Trophoblast cell (in vitro differentiated cells and primary cell): ENCODE results near the gene CELSR2.

Experiments
- DNase-seq, 2 donors: peaks; one replicate each; pipeline ENCODE4 v3.0.0-alpha.2; 2016
- H2AFZ ChIP-seq: 2 replicates; pipeline ENCODE4 v1.6.1; 2013; ENCODE audit warnings: low read length, moderate library complexity, mild to moderate bottlenecking; ENCODE audit not compliant: insufficient read depth, poor library complexity
- H2AK5ac ChIP-seq: 2 replicates; pipeline ENCODE4 v1.6.1; 2013; ENCODE audit warnings: mild to moderate bottlenecking, low read length
- H2BK120ac ChIP-seq: 2 replicates; pipeline ENCODE4 v1.6.1; 2013; ENCODE audit warnings: low read length, mild to moderate bottlenecking, moderate library complexity; ENCODE audit not compliant: insufficient read depth, poor library complexity
- H2BK12ac ChIP-seq: 2 replicates; pipeline ENCODE4 v1.6.1; 2013; ENCODE audit warnings: mild to moderate bottlenecking, low read length, moderate library complexity
- H2BK5ac ChIP-seq: 2 replicates; pipeline ENCODE4 v1.6.1; 2013; ENCODE audit warnings: low read length, low read depth, moderate library complexity, mild to moderate bottlenecking; ENCODE audit not compliant: poor library complexity
- H3K14ac ChIP-seq: 2 replicates; pipeline ENCODE4 v1.6.1; 2013; ENCODE audit warnings: mild to moderate bottlenecking, low read length
- H3K18ac ChIP-seq: 2 replicates; pipeline ENCODE4 v1.6.1; 2013; ENCODE audit warnings: mild to moderate bottlenecking, low read length
- H3K23ac ChIP-seq: 2 replicates; pipeline ENCODE4 v1.6.1; 2013; ENCODE audit warnings: low read length
- H3K27ac ChIP-seq: 2 replicates; pipeline ENCODE4 v1.5.1; 2013; ENCODE audit warnings: low read depth, mild to moderate bottlenecking, inconsistent platforms, low read length, moderate library complexity
- H3K27me3 ChIP-seq: 2 replicates; pipeline ENCODE4 v1.6.1; 2013; ENCODE audit warnings: inconsistent platforms, mild to moderate bottlenecking, low read length, moderate library complexity; ENCODE audit not compliant: insufficient read depth
- H3K36me3 ChIP-seq, 2 experiments: 1 replicate in 1 of 2; 2 replicates in 1 of 2; pipeline ENCODE4 v1.6.1; 2013; ENCODE audit warnings: low read length in 2 of 2, mild to moderate bottlenecking in 2 of 2, moderate library complexity in 1 of 2; ENCODE audit not compliant: insufficient read depth in 2 of 2, control insufficient read depth in 1 of 2
- H3K4ac ChIP-seq: 2 replicates; pipeline ENCODE4 v1.6.1; 2013; ENCODE audit warnings: low read depth, mild to moderate bottlenecking, low read length, moderate library complexity
- H3K4me1 ChIP-seq, 2 experiments: 1 replicate in 1 of 2; 2 replicates in 1 of 2; pipeline ENCODE4 v1.6.1; 2013; ENCODE audit warnings: low read length in 2 of 2, mild to moderate bottlenecking in 2 of 2, moderate library complexity in 1 of 2; ENCODE audit not compliant: insufficient read depth in 2 of 2, control insufficient read depth in 1 of 2
- H3K4me2 ChIP-seq: 2 replicates; pipeline ENCODE4 v1.6.1; 2013; ENCODE audit warnings: inconsistent platforms, mild to moderate bottlenecking, low read length, moderate library complexity
- H3K4me3 ChIP-seq: 2 replicates; pipeline ENCODE4 v1.5.1; 2013; ENCODE audit warnings: mild to moderate bottlenecking, low read depth, low read length, inconsistent platforms
- H3K79me1 ChIP-seq: one replicate; pipeline ENCODE4 v1.6.1; 2013; ENCODE audit warnings: low read length
- H3K79me2 ChIP-seq: 2 replicates; pipeline ENCODE4 v1.6.1; 2013; ENCODE audit warnings: low read length, mild to moderate bottlenecking; ENCODE audit not compliant: control insufficient read depth, insufficient read depth, poor library complexity
- H3K9ac ChIP-seq: 2 replicates; pipeline ENCODE4 v1.6.1; 2013; ENCODE audit warnings: mild to moderate bottlenecking, low read length
- H3K9me3 ChIP-seq: 2 replicates; pipeline ENCODE4 v1.6.1; 2013; ENCODE audit warnings: low read depth, mild to moderate bottlenecking, control low read depth, inconsistent platforms, low read length; ENCODE audit not compliant: insufficient read depth
- H4K12ac ChIP-seq: 2 replicates; pipeline ENCODE4 v1.6.1; 2013; ENCODE audit warnings: low read depth, mild to moderate bottlenecking, low read length, moderate library complexity
- H4K8ac ChIP-seq: 2 replicates; pipeline ENCODE4 v1.6.1; 2013; ENCODE audit warnings: low read depth, mild to moderate bottlenecking, low read length, moderate library complexity
- H4K91ac ChIP-seq: one replicate; pipeline ENCODE4 v1.6.1; 2013; ENCODE audit warnings: low read depth, mild to moderate bottlenecking, low read length, moderate library complexity
- WGBS: extraction: QIAGEN DNeasy Blood & Tissue Kit; methylation state at CpG from one replicate; pipeline ENCODE4 v1.1.7; 2013; ENCODE audit warnings: missing lambda C conversion rate; ENCODE audit not compliant: insufficient read length, insufficient coverage; ENCODE audit errors: extremely low coverage; 5-methylcytosine and 5-hydroxymethylcytosine counted together

Gene CELSR2

DNA sequence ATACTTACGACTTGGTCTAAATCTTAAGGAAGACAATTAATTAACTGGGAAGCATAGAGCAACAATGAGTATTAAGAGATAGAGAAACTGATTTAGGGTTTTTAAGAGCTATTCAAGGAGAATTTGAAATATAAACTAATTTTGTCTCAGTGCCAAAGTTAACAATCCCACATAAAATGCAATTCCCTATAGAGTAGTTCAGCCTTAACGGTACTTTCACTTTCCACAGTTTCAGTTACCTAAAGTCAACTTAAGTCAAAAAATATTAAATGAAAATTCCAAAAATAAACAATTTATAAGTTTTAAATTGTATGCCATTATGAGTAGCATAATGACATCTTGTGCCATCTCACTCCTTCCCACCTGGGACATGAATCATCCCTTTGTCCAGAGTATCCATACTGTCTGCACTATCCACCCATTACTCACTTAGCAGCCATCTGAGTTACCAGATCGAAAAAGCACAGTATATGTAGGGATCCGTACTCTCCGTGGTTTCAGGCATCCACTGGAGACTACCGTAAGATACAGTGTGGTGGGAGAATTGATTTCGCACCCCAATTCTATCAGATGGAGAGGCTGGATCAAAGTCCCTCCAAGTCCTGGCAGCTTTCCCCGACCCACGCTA lies 40.4 kb upstream of the CELSR2 start:
- H2BK120ac ChIP-seq = no peak overlapping the region
- H2AK5ac ChIP-seq = no peak overlapping the region
- H3K4me3 ChIP-seq = no peak overlapping the region
- no peak overlapping the region for H2BK5ac ChIP-seq
- peak overlapping the region; percentile 19 for H4K91ac ChIP-seq
- H3K4ac ChIP-seq = no peak overlapping the region
- no peak overlapping the region for H3K18ac ChIP-seq
- peak in 1 of 2 donors; percentile 51 for DNase-seq
- no peak overlapping the region for H3K4me2 ChIP-seq
- H4K12ac ChIP-seq = no peak overlapping the region
- H4K8ac ChIP-seq = peak overlapping the region; percentile 9
- peaks cover 1% of the 10 kb centered on the region for H3K79me2 ChIP-seq
- WGBS = no CpG with 5 or more reads among the region's 9 CpGs
- no peak overlapping the region for H3K27ac ChIP-seq
- no peak overlapping the region for H3K9ac ChIP-seq
- no peak overlapping the region for H3K14ac ChIP-seq
- H3K23ac ChIP-seq = no peak overlapping the region
- no peaks in the 10 kb centered on the region for H3K36me3 ChIP-seq
- H2BK12ac ChIP-seq = peak overlapping the region; percentile 15
- H3K4me1 ChIP-seq = peaks cover 4 to 7% of the 10 kb centered on the region in 2 experiments
- H3K79me1 ChIP-seq = peaks cover 4% of the 10 kb centered on the region
- H2AFZ ChIP-seq = no peak overlapping the region
- H3K27me3 ChIP-seq = no peaks in the 10 kb centered on the region
- no peaks in the 10 kb centered on the region for H3K9me3 ChIP-seq

DNA sequence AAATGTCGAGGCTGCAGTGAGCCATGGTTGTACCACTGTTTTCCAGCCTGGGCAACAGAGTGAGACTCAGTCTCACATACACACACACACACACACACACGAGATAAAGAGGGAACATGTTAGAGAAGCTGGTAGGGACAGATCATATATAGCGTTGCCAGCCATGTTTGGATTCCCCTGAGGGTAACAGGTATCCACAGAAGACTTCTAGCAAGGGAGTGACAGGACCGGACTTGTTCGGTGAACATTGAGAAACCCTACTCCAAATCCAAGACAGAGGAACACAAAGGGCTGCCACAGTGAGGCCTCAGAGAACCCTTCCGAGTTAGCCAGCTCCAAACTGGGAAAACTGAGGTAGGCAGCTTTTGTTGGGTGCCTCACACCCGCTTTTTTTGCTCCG lies 39.3 kb upstream of the CELSR2 start:
- no peaks in the 10 kb centered on the region for H3K9me3 ChIP-seq
- no peak overlapping the region for H4K12ac ChIP-seq
- peaks cover 12% of the 10 kb centered on the region for H3K79me1 ChIP-seq
- H2BK12ac ChIP-seq = no peak overlapping the region
- no peak overlapping the region for H3K27ac ChIP-seq
- no peak overlapping the region for H3K18ac ChIP-seq
- no peak overlapping the region for H3K4ac ChIP-seq
- no peak overlapping the region for H3K4me2 ChIP-seq
- no peak overlapping the region for H2BK120ac ChIP-seq
- H3K4me3 ChIP-seq = no peak overlapping the region
- peaks cover 4 to 10% of the 10 kb centered on the region in 2 experiments for H3K4me1 ChIP-seq
- no peaks in the 10 kb centered on the region for H3K27me3 ChIP-seq
- no peak overlapping the region for H2BK5ac ChIP-seq
- H2AFZ ChIP-seq = no peak overlapping the region
- no peaks in the 10 kb centered on the region for H3K36me3 ChIP-seq
- peak in 1 of 2 donors; percentile 39 for DNase-seq
- peaks cover 8% of the 10 kb centered on the region for H3K79me2 ChIP-seq
- no peak overlapping the region for H4K91ac ChIP-seq
- no peak overlapping the region for H2AK5ac ChIP-seq
- H3K23ac ChIP-seq = no peak overlapping the region
- WGBS = no CpG with 5 or more reads among the region's 8 CpGs
- no peak overlapping the region for H4K8ac ChIP-seq
- no peak overlapping the region for H3K14ac ChIP-seq
- H3K9ac ChIP-seq = no peak overlapping the region

DNA sequence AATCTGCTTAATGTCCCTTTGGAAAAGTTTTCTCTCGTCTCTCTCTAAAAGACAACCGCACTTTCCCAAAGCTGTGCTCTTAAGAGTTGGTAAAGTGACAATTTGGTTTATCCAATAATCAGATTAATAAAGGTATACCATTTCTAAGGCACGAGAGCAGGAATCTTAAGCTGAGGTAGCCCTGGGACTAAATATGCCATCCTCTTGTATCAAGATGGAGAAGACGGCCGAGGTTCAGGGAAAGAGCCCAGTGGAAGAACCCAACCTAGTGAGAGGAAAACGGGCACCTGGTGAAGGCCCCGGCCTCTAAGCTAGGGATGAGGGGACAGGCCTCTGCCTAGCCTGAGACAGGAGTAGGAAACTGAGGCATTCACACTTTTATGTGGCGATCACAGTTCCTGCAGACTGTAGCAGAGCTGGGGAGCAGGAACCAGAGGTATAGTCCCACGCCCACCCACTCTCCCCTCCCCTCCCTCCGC lies 36.0 kb upstream of the CELSR2 start:
- Histone ChIP-seq H3K4me3 (no peak overlapping the region), H3K23ac (no peak overlapping the region), H3K9me3 (no peaks in the 10 kb centered on the region), H3K36me3 (peaks cover 0 to 3% of the 10 kb centered on the region in 2 experiments), H3K9ac (no peak overlapping the region), H3K4ac (no peak overlapping the region), H2BK5ac (no peak overlapping the region), H3K14ac (peak overlapping the region; percentile 47), H3K79me2 (peaks cover 8% of the 10 kb centered on the region), H3K27me3 (no peaks in the 10 kb centered on the region), H3K79me1 (peaks cover 12% of the 10 kb centered on the region), H2BK12ac (no peak overlapping the region), H3K4me1 (peaks cover under 1 to 9% of the 10 kb centered on the region in 2 experiments), H3K4me2 (peak overlapping the region; percentile 61), H4K8ac (peak overlapping the region; percentile 97), H2AFZ (peak overlapping the region; percentile 42), H2AK5ac (no peak overlapping the region), H2BK120ac (peak overlapping the region; percentile 6), H3K27ac (no peak overlapping the region), H4K12ac (peak overlapping the region; percentile 49), H3K18ac (peak overlapping the region; percentile 31), H4K91ac (peak overlapping the region; percentile 85)
- no CpG with 5 or more reads among the region's 10 CpGs for WGBS
- DNase-seq = no peak

DNA sequence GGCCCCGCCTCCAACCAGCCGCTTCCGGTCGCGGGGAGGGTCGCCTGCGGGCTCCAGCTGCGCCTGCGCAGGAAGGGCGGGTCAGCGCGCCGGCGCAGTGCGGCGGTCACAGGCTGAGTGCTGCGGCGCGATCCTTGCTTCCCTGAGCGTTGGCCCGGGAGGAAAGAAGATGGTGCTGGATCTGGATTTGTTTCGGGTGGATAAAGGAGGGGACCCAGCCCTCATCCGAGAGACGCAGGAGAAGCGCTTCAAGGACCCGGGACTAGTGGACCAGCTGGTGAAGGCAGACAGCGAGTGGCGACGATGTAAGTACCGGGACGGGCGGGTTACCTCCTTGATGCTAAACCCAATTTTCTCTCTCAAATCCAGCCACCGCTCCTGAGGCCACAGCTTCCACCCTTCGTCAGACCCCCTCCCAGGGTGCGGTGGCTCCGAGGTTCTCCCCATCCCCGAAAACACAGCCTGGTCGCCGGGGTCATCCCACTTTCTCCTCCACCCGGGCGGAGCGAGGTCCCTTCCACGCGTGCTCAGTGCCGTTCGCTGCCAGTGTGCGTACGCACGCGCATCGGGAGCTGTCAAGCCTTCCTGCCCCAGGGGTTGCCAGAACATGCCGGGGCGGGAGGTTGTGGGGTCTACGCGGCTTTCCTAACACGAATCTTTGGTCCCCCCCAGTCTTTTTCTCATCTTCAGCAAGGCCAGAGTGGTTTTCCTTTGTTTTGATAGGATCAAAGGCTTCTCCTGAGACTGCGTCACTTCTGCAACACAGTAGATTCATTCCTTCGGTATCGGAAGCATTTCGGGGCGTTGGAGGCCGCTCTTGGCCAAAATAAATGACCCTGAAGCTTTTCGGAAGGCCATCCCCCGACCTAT lies 35.3 kb upstream of the CELSR2 start, which contains the start of gene SARS1:
Gene SARS1, plus strand, starts transcription at position 95 of the 870 bp plus-strand sequence. Its CDS starts 75 bp downstream, at position 170.
- Histone ChIP-seq H2BK12ac (no peak within 1 kb of the TSS), H4K91ac (peak within 1 kb of the TSS; percentile 85), H3K27ac (peak within 1 kb of the TSS; percentile 47), H3K14ac (peak within 1 kb of the TSS; percentile 76), H3K9me3 (no peaks in the 10 kb centered on the region), H3K79me1 (peaks cover 12% of the 10 kb centered on the region), H3K4me1 (peaks cover 0 to 7% of the 10 kb centered on the region in 2 experiments), H3K79me2 (peaks cover 10% of the 10 kb centered on the region), H3K9ac (peak within 1 kb of the TSS; percentile 71), H3K23ac (no peak within 1 kb of the TSS), H3K4me2 (peak within 1 kb of the TSS; percentile 79), H3K18ac (peak within 1 kb of the TSS; percentile 53), H3K4me3 (peak within 1 kb of the TSS; percentile 90), H3K36me3 (peaks cover 0 to 3% of the 10 kb centered on the region in 2 experiments), H4K12ac (peak within 1 kb of the TSS; percentile 61), H2BK120ac (peak within 1 kb of the TSS; percentile 26), H3K4ac (peak within 1 kb of the TSS; percentile 81), H4K8ac (peak within 1 kb of the TSS; percentile 97), H2AK5ac (peak within 1 kb of the TSS; percentile 25), H2AFZ (peak within 1 kb of the TSS; percentile 62), H3K27me3 (no peaks in the 10 kb centered on the region), H2BK5ac (peak within 1 kb of the TSS; percentile 53)
- WGBS = no CpG with 5 or more reads among the region's 64 CpGs
- DNase-seq = peak; percentile 81 to 95
